Caco-2 (cell line): ENCODE results near the gene MRM2. TPM values are rescaled to one million over a fixed set of nuclear protein-coding genes. Genes with fewer than 3 reads are reported as not detected.
A peak's percentile ranks its signal among the peaks of the same experiment; 100 is the strongest.

Experiments used
- Bru-seq: library from RNA; stranded (reverse); fragments of 400-500 nt; gene quantifications from one replicate; lab custom pipeline; 2021; lab: Mats Ljungman, UMichigan
- BruChase-seq, 2 experiments: library from RNA; stranded (reverse); fragments of 400-500 nt; gene quantifications; one replicate each; lab custom pipeline; 2021; lab: Mats Ljungman, UMichigan
- BruUV-seq: library from RNA; stranded (reverse); fragments of 400-500 nt; replicated peaks from 2 replicates; lab custom pipeline; 2021; lab: Mats Ljungman, UMichigan
- CTCF ChIA-PET: fragments of 300-600 bp; sonication (Branson Sonifier 250); formaldehyde crosslinking; loops from one replicate; lab custom pipeline; 2022; ENCODE audit warnings: antibody characterized with exemption; lab: Charles Lee
- POLR2A ChIA-PET: fragments of 300-600 bp; sonication (Branson Sonifier 250); formaldehyde crosslinking; loops from one replicate; lab custom pipeline; 2022; ENCODE audit warnings: antibody characterized with exemption; lab: Charles Lee
- DNase-seq, 2 experiments: peaks; one replicate each; pipeline versions ENCODE4 v3.0.0 to v3.0.0-alpha.2; 2020 to 2022
- H3K27me3 ChIP-seq: replicated peaks from 2 replicates; pipeline ENCODE4 v1.6.0; 2011; ENCODE audit warnings: low read length; ENCODE audit not compliant: control insufficient read depth, insufficient read depth
- H3K36me3 ChIP-seq: 2 replicates; pipeline ENCODE4 v1.5.1; 2011; ENCODE audit warnings: low read length; ENCODE audit not compliant: control insufficient read depth, insufficient read depth
- H3K4me1 ChIP-seq: fragments of 250-450 bp; sonication (Bioruptor Pico); 2 replicates; pipeline ENCODE4 v1.5.1; 2020; ENCODE audit warnings: mild to moderate bottlenecking
- H3K4me3 ChIP-seq: 2 replicates; pipeline ENCODE4 v1.5.1; 2011; ENCODE audit warnings: low read depth, mild to moderate bottlenecking, control low read depth, low read length
- H3K9me3 ChIP-seq: fragments of 250-450 bp; sonication (Bioruptor Pico); 2 replicates; pipeline ENCODE4 v1.5.1; 2020; ENCODE audit warnings: mild to moderate bottlenecking, moderate library complexity
- H3K27ac Mint-ChIP-seq: one replicate; pipeline ENCODE4 v1.8.0; 2022; ENCODE audit warnings: mixed read lengths; ENCODE audit not compliant: unreplicated experiment
- H3K27me3 Mint-ChIP-seq: one replicate; pipeline ENCODE4 v1.8.0; 2022; ENCODE audit warnings: mixed read lengths; ENCODE audit not compliant: insufficient read depth, unreplicated experiment
- H3K36me3 Mint-ChIP-seq: one replicate; pipeline ENCODE4 v1.8.0; 2022; ENCODE audit warnings: mild to moderate bottlenecking, mixed read lengths; ENCODE audit not compliant: insufficient read depth, unreplicated experiment
- H3K4me1 Mint-ChIP-seq: one replicate; pipeline ENCODE4 v1.8.0; 2022; ENCODE audit warnings: low read depth, mixed read lengths; ENCODE audit not compliant: unreplicated experiment
- H3K4me3 Mint-ChIP-seq: one replicate; pipeline ENCODE4 v1.8.0; 2022; ENCODE audit warnings: mild to moderate bottlenecking, moderate library complexity, mixed read lengths; ENCODE audit not compliant: unreplicated experiment
- H3K9me3 Mint-ChIP-seq: one replicate; pipeline ENCODE4 v1.8.0; 2022; ENCODE audit warnings: mixed read lengths; ENCODE audit not compliant: unreplicated experiment
- intact Hi-C: fragments of 100-400 bp; cut with micrococcal nuclease; formaldehyde crosslinking; loops from one replicate; pipeline ENCODE4 v1.10.0; 2022; ENCODE audit not compliant: unreplicated experiment
- long read RNA-seq: library from polyadenylated mRNA; stranded (forward); transcript quantifications from one replicate; pipeline ENCODE4 v2.0.0, GENCODE V29; 2022
- total RNA-seq: library from RNA; stranded (reverse); gene quantifications from 2 replicates; pipeline ENCODE4 v1.2.3, GENCODE V29; 2022
- TF ChIP-seq, protein P1 (sequence below), 2 experiments: fragments of 200-600 bp in 1 of 2; IDR thresholded peaks; 1 replicate in 1 of 2; 2 replicates in 1 of 2; pipeline versions ENCODE4 v1.5.1 to v1.8.0; 2011 to 2022; ENCODE audit warnings: antibody characterized with exemption in 1 of 2, control low read depth in 1 of 2, inconsistent platforms in 1 of 2, low read depth in 1 of 2, low read length in 1 of 2, mild to moderate bottlenecking in 1 of 2, moderate library complexity in 1 of 2; ENCODE audit not compliant: insufficient read depth in 1 of 2, severe bottlenecking in 1 of 2, unreplicated experiment in 1 of 2

Gene MRM2
- 48.8 and 49.3 TPM in 2 replicates for total RNA-seq
- Bru-seq, nascent RNA = percentile 85 among the genes with signal in this experiment
- percentile 94 among the genes with signal in this experiment for BruChase-seq, experiment 1, labeled RNA remaining after a 2-hour chase
- percentile 87 among the genes with signal in this experiment for BruChase-seq, experiment 2, labeled RNA remaining after a 6-hour chase
- long read RNA-seq, transcript MRM2-205 (4 exons, 2,511 nt) = minor isoform, 12 of 137 reads
- long read RNA-seq, transcript MRM2-204 (3 exons, 1,819 nt) = minor isoform, 10 of 137 reads
- long read RNA-seq, transcript MRM2-201 (3 exons, 1,601 nt) = major isoform, 58 of 137 reads
- long read RNA-seq, partial matches to known transcripts = 12 of 137 reads
- long read RNA-seq, other reads (novel, unspliced or antisense) = 45 of 137 reads

DNA sequence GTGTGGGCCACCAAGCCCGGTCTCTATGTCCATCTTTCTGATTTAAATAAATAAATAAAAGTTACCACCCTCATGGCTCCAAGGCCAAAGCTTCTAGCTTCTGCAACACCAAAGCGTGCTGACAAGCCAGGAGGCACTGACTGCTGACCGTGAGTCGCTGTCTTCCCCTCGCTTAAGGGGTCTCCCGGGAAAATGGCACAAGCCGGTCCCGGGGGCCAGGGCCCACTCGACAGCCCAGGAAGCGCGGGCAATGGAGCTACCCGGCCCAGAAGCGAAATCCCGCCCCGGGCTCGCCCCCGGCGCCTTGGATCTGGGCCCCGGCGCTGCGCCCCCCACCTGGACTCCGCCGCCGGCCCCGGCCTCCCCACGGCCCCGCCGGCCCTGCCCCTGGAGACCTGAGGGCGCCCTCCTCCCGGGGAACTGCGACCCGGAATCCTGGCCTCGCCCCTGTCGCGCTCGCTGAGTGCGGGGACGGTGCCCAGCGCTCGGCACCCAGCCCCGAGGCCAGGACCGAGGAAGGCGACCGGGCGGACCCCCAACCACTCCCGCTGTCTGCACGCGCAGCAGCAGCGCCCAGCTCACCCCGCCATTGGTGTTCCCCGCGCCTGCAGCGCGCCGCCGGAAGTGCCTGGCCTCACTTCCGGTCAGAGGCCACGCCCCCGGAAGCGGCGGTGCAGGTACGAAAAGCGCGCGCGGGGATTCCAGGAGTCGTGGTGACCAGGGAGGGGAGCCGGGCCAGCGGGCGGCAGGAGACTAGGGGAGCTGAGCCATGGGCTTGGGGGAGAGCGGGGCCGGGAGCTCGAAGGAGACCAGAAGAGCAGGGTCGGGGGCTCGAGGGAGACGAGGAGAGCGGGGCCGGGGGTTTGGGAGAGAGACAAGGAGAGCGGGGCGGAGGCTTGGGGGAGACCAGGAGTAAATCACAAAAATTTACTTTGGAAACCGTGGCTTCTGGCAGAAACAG is at the start of gene MRM2, which contains the start of gene NUDT1:
MRM2 (minus strand) TSS at position 626 of the 961 bp plus-strand sequence; CDS start at position 590, 36 bp downstream.
NUDT1 (plus strand) TSS at position 647 of the 961 bp plus-strand sequence. CDS start 2,349 bp downstream, outside the sequence.
- CTCF ChIA-PET = interaction anchor here (0.6 to 1.1 kb wide), 3 partner anchors 72 to 1726 kb away, joined by 3 to 7 read pairs (median 3); no protein-coding TSS in a partner anchor

DNA sequence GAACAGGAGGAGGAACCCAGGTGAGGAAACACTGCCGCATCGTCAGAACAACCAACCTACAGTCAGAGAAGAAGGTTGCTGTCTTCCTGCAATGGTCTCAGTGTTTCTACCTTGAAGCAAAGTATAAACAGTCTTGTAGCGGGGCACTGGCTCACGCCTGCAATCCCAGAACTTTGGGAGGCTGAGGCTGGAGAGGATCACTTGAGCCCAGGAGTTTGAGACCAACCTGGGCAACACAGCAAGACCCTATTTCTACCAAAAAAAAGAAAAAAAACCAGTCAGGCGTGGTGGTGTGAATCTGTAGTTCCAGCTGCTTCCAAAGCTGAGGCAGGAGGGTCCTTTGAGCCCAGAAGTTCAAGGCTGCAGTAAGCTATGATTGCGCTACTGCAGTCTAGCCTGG is 48.9 kb upstream of the MRM2 start:
- no peaks in the 10 kb centered on the region for H3K4me1 Mint-ChIP-seq
- intact Hi-C loops = no loop called here
- ChIA-PET CTCF (no interaction called here), POLR2A (no interaction called here)
- DNase-seq = no peak
- peaks cover 14% of the 10 kb centered on the region for H3K36me3 Mint-ChIP-seq
- no peaks in the 10 kb centered on the region for H3K27me3 Mint-ChIP-seq
- H3K36me3 ChIP-seq = no peaks in the 10 kb centered on the region
- H3K4me3 ChIP-seq = no peak overlapping the region
- H3K4me1 ChIP-seq = no peaks in the 10 kb centered on the region
- BruUV-seq = no TSS peak
- TF ChIP-seq, protein P1, sequence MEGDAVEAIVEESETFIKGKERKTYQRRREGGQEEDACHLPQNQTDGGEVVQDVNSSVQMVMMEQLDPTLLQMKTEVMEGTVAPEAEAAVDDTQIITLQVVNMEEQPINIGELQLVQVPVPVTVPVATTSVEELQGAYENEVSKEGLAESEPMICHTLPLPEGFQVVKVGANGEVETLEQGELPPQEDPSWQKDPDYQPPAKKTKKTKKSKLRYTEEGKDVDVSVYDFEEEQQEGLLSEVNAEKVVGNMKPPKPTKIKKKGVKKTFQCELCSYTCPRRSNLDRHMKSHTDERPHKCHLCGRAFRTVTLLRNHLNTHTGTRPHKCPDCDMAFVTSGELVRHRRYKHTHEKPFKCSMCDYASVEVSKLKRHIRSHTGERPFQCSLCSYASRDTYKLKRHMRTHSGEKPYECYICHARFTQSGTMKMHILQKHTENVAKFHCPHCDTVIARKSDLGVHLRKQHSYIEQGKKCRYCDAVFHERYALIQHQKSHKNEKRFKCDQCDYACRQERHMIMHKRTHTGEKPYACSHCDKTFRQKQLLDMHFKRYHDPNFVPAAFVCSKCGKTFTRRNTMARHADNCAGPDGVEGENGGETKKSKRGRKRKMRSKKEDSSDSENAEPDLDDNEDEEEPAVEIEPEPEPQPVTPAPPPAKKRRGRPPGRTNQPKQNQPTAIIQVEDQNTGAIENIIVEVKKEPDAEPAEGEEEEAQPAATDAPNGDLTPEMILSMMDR (IDR thresholded peaks at IDR 0.05; ENCODE audit: insufficient read depth in 1 of 2, low read depth in 1 of 2, low read length in 1 of 2, severe bottlenecking in 1 of 2, unreplicated experiment in 1 of 2) = no peak
- H3K9me3 ChIP-seq = no peaks in the 10 kb centered on the region
- no peaks in the 10 kb centered on the region for H3K27me3 ChIP-seq
- no peak overlapping the region for H3K27ac Mint-ChIP-seq
- no peaks in the 10 kb centered on the region for H3K9me3 Mint-ChIP-seq
- no peak overlapping the region for H3K4me3 Mint-ChIP-seq

More for the DNA sequence above, at the start of gene MRM2, which contains the start of gene NUDT1:
- peaks cover 5% of the 10 kb centered on the region; the same call in 1 of the 2 replicates for H3K4me1 ChIP-seq
- TF ChIP-seq, protein P1 (IDR thresholded peaks at IDR 0.05; ENCODE audit: insufficient read depth in 1 of 2, low read depth in 1 of 2, low read length in 1 of 2, severe bottlenecking in 1 of 2, unreplicated experiment in 1 of 2) = no peak
- peak within 1 kb of the TSS; percentile 96 for H3K27ac Mint-ChIP-seq
- peak within 1 kb of the TSS; percentile 95 for H3K4me3 Mint-ChIP-seq
- no TSS peak for BruUV-seq
- intact Hi-C loops = loop anchor here (5.0 kb wide), 1 partner anchor 70 kb away; the partner anchor contains the start of gene SNX8
- H3K4me1 Mint-ChIP-seq = peaks cover 13% of the 10 kb centered on the region
- no peaks in the 10 kb centered on the region for H3K9me3 Mint-ChIP-seq
- no peaks in the 10 kb centered on the region for H3K27me3 Mint-ChIP-seq
- peak; percentile 90 to 94 for DNase-seq
- POLR2A ChIA-PET = interaction anchor here (0.7 to 1.4 kb wide), 5 partner anchors 9 to 170 kb away, joined by 3 to 6 read pairs (median 3); no protein-coding TSS in a partner anchor
- peaks cover 42% of the 10 kb centered on the region for H3K36me3 Mint-ChIP-seq
- peaks cover 3% of the 10 kb centered on the region for H3K36me3 ChIP-seq
- no peaks in the 10 kb centered on the region for H3K9me3 ChIP-seq
- peak within 1 kb of the TSS; percentile 85 for H3K4me3 ChIP-seq
- no peaks in the 10 kb centered on the region for H3K27me3 ChIP-seq
